HG03196 (cell line): ENCODE data around the gene FXYD2.

Experiments
- ATAC-seq: cut with Tn5 transposase; IDR thresholded peaks from one replicate; pipeline ENCODE4 v1.9.1; 2021; ENCODE audit not compliant: unreplicated experiment

FXYD2 gene

DNA sequence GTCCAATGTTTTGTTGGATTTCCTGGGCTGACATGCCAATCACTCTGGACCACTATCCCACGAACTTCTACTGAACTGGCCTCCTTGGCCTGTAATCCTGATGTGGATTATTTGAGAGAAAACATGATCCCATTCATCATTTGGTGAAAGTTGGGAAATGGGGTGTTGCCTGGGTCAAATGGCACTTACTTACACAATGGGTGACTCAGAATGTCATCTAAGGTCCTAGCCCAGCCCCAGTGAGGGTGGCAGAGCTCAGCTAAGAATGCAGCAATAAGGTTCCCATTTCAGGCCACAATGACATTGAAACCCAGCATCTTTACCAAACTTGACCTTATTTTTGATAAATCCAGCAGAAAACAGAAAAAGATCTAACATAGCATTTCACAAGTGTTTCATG lies 19.5 kb downstream of the FXYD2 start:
- no peak for ATAC-seq

DNA sequence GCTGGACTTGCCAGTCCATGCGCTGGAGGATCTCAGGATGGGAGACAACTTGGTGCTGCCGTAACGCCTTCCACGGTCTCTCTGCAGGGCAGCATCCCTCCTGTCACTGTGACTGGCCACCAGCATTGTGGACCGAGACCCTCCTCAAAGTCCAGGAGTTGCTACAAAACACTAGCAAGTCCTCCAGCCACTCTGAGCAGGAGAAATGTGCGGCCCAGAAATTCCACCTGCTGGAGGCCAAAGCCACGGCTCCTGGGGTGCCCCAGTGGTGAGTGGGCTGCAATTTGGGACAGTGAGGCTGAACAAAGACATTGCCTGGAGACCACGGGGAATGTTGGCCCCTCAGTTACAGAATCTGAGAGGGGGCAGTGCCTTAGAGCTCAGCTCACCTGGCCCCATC lies 20.6 kb downstream of the FXYD2 start:
- no peak for ATAC-seq

DNA sequence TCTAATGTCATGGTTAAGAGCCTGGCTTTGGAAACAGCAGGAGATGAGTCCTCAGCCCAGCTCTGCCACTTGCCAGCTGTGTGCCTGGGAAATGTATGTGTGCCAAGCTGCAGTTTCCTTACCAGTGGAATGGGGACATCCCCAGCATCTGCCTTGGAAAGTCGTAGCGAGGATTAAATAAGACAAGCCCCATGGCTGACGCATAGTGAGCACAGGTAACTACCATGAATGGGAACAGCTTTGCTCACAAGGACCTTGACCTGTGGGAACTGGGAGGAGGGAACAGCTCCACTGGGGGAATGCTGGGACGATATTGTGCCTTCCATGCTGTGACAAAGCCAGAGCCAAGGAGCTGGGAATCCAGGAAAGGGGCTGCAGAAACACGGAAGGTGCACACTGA lies 24.9 kb downstream of the FXYD2 start:
- ATAC-seq, result no peak

DNA sequence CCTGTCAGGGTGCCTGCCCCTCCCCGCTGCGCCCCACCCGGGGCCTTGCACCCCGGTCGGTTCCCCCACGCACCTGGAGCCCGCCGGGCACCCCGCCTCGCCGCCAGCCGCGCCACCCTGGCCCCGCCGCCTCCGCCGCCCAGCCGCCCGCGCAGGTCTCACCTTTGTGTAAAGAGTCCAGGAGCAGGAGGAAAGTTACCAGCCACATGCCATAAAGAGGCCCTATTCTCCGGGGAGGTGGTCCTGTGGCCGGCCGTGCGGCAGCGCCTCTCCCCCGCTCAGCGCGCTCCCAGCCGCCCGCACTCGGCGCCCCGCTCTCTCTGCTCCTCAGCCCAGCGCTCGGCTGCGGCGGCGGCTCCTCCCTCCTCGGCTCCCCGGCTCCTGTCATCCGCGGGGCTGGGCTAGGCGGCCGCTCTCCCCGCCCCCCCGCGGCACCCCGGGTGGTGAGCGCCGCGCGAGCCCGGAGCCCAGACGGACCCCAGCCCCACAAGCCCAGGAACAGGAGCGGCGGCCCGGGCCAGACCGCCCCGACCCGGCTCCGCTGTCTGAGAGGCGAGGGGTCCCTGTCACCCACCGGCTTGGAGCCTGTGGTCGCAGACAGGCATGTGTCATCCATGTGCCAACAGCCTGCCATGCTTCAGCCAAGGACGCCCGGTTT lies 27.5 kb downstream of the FXYD2 start, which contains the start of gene DSCAML1:
TSS of gene DSCAML1 (minus strand) at position 345 of the 658 bp plus-strand sequence. CDS start at position 208, 137 bp downstream.
- no peak for ATAC-seq

DNA sequence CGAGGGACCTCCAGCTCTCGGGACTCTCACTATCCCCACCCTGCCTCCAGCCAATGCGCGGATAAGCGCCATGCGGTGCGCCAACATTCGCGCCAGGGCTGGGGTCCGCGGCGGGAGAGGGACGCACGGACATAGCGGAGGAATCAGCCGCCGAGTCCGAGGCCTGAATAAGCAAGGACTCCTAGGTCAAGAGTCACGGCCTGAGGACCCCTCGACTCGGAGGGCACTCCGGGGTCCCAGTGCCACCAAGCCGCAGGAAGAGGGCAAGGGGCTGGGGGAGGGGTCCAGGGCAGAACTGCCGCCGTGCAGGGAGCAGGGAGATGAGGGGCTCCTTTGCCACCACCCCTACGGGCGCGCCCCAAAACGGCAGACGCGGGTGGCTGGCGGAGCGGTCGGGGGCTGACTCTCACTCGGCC lies 28.1 kb downstream of the FXYD2 start:
- no peak for ATAC-seq

DNA sequence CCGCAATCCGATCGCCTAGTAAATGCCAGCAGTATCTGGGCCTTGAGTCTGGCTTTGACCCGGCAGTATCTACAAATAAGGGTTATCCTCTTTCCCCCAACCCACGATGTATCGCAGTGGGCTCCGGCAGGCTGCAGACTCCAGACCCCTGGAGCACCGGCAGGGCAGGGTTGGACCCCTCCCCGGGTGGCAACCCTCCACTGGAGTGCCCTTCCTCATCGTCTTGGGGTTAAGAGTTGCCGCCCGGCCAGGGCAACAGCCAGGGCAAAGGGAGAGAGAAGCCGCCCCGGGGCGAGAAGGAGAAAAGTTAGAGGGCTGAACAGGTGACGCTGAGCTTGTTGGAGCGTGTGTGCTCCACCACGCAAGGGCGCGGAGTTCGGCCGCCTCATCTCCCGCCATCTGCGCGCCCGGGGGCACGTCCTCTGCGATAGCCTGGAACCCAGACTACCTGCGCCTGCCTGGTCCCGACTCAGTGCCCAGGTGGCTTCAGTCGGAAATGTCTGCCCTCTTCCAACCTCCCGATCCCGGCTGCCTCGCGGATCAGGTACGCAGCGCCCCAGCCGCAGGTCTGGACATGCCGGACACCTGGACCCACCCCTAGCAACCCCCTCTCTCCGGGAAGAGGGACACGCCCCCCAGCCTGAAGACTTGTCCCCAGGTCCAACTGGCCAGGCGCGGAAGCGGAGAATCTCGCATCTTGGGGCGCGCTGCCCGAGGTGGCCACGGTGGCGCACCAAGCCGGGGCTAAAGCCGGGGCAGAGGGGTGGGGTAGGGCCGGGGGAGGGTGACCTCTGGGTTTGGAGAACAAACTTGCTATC lies 28.7 kb downstream of the FXYD2 start:
- no peak for ATAC-seq

DNA sequence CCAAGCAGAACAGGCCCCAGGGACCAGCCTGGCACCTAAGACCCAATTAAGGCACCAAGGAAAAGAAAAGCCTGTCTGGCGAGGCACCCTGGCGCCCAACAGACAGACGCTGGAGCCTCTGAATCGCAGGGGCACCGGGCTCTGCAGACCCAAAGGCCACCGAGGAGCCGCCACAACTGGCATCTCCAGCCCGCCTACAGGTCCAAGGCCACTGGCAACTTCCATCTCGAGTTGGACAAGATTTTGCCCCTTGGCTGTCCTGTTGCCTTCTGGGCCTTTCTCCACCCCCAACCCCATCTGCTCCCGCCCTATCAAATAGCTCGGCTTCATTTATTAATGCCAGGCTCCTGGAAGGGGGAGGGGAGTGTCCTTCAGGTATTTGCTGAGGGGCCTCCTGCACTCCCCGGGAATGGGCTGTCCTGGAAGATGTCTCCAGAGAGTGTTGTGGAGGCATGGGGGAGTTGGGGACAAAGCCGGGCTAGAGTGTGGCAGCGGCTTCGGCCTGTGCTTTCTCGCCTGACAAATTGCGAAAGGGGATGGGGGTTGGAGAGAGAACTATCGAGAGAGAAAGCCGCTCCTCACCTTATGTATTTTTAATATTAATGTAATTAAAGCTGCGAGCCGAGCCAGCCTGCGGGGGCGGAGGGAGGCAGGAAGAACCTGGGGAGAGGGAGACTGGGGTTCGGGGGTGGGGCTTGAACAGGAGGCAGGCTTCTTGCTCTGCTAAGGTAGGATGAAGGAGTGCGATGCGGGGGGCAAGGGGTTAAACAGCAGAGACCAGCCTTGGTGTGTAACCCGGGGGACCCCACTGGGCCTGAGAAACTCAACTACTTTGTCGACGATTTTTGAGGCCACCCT lies 29.5 kb downstream of the FXYD2 start:
- ATAC-seq, result no peak

DNA sequence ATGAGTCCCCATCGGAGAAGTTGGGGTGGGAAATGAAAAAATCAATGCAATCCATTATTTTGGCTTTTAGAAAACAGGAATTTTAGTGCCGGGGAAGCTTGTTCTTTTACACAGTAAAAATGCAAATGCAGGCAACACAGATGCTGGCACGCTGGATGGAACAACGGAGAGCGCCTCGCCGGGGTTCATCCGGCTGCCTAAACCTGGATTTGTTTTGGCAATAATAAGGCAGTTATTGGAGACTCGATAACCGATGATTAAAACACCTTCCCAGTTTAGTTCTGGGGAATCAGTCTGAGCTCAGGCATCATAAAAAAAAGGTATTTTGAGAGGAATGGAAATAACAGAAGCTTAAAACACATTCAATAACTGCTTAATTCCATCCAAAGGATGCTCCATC lies 30.4 kb downstream of the FXYD2 start:
- no peak for ATAC-seq

DNA sequence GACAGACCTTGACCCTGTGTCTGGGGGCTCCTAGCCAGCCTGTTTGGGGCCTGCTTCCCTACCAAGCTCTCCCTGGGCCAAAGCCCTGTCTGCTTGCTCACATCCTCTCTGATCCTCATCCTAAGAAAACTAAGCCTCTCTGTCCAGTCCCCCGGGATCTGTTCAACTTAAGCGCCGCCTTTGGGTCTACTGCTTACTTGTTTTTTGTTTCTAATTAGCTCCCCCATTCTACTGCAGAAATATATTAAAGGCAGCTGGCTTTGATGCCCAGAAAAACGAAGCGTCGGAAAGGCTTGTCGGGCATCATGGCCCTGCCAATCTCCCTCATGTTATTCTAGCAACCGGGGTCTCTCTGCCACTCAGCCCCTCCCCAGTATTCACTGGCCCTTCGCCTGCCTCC lies 31.0 kb downstream of the FXYD2 start:
- no peak for ATAC-seq

DNA sequence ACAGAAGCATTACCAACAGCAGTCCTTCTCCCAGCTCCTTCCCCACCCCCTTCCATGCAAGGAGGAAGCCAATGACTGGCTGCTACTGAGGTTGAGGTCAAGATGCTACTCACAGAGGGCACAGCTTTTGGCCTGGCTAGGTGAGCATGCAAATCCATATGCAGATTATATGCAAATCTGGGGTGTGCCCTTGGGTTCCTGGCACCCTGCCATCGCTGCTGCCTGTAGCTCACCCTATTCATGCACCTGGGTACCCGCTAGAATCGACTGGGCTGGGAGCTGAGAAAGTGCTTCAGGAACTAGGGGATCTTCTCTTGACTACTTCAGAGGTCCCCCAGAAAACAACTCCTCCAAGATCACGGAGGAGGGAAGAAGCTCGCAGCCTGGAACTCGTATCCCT lies 31.6 kb downstream of the FXYD2 start:
- ATAC-seq, result no peak

DNA sequence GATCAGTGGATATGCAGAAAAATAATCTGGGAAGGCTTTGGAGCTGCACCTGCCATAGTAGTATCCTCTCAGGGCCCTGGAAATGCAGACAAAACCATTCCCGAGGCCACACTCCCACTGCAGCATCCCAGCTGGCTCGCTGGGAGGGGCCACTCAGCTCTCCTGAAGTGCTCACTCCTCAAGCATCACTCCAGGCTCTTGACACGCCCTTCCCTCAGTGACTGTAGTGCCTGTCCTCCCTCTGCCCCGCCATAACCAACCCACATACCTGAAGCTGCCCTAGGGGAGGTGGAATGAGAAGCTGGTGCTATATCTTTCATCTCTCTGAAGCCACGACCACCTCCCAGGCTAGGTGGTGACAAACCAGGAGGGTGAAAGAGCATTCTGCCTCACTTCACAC lies 32.3 kb downstream of the FXYD2 start:
- no peak for ATAC-seq

DNA sequence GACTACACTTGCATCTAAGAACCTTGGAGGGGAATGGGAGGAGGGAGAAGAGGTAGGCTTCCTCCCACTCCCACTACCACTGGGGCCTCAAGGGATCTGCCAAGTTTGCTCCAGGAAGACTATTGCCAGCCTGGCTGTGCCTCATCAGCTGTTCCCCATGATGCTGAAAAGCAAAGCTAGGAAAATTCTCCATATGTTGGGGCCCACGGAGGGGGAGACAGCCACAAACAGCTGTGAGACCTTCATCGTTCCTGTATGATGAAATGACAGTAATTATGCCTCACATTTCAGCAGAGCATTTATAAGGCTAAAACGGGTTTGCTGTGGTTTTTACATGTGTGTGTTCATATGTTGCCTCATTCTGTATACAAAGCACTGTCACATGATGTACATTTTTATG lies 34.3 kb downstream of the FXYD2 start:
- ATAC-seq, result no peak

DNA sequence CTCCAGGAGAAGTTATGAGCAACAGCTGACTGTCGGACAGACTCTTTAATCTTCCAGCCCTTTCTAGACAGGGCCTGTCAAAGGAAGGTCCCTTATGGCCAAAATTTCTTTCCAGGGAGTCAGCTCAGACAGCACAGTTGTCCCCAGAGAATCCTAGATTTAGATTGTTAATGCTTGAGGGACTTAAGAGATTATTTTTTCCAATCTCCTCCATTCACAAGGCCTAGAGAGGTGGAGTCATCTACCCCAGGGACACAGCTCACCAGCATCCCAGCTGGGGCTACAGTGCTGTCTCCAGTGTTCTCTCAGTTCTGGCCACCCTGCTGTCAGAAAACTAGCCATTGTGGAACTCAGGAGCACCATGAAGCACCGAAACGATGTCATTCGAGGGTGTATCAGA lies 35.3 kb downstream of the FXYD2 start:
- no peak for ATAC-seq

DNA sequence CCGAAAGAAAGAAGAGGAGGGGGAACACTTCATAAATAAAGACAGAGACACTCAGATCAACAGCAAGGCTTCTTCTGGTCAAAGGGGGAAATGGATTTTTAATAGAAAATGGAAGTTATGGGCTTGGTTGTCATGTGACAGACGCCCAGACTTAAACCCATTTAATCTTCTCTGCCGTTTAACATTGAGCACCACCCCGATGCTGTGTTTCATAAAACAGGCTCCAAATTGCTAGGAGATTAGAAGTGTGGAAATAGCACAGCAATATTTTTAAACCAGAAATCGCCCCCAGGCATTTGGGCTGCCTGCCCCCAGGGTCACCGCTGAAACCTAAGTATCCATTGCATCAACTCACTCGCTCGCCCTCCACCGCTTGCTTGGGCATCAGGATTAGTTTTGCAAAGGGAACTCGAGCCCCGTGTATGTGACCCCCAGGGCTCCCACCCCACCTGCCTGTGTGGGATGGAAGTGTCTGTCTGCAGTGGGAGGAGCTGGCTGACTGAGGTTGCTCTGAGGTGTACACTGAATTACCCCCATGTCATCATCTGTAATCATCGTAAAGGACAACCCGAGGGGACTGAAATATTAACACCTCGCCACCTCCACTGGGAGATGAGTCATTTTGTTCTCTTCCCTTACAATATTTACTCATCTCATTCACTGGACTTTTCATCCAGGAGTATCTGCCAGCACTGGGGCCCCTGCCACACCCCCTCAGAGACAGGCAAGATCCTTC lies 38.2 kb downstream of the FXYD2 start:
- ATAC-seq, result no peak

DNA sequence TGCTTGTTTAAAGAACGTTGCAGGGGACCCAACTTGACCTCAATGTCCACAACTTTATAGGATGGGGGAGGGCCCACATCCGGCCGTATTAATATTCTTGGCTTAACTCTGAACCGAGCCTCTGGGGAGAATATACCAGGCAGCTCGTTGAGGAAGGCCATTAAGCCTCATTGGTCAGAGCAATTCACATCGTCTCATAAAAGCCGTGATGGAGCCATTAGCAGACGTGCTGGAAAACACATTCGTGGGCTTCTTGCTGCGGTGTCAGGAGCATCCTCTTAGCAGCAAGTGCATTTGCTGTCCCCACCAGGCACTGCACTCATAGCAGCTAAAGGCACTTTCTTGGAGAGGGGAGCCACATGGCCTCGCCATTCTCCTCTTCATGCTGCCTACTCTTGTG lies 42.4 kb downstream of the FXYD2 start:
- ATAC-seq, result no peak

DNA sequence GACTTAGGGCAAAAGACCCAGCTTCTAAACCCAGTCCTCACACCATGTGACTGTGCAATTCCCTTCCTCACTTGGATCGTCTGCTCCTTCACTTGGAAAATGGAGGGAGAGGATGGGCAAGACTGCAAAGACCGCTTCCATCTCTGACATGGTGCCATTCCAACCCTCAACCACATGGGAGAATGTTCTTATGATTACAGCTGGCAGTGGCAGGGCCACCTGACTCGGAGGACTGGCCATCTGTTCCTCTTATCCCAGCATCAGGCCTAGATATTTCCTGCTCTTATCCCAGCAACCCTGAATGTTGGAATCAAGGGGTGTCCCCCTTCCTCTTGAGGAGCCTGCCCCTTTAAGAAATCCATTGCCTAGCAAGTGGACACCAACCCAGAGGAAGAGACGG lies 42.9 kb downstream of the FXYD2 start:
- ATAC-seq, result no peak

DNA sequence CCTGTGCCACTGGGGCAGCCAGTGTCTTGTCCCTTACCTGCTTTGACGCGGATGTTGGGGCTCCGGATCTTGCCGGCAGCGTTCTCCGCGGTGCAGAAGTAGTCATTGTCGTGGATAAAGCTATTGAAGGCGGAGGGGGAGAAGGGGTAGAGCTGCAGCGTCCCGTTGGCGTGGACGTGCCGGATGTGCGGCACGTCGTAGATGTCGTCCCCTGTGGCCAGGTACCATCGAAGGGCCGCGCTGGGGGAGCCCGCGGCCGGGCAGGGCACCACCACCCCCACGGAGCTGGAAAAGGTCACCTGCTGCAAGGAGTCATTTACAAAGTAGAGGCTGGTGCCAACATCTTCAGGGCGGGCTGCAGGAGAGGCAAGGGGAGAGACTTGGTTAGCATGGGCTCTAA lies 44.1 kb downstream of the FXYD2 start:
- no peak for ATAC-seq

DNA sequence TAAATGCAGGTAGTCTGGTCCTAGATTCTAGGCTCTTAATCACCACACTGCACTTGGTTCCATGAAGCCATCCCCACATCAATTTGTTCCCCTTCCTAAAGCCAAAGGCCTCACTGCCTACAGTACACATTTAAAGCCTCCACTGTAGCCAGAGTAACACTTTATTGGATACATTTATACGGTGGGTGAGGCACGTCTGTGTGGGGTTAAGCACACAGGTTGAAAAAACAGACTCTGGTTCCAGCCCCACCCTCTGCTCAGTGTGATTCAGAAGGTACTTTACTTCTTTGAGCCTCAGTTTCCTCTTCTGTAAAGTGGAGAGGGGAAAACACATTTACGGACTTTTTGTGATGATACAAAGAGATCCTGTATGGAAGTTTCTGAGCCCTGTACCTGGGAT lies 50.0 kb downstream of the FXYD2 start:
- no peak for ATAC-seq

DNA sequence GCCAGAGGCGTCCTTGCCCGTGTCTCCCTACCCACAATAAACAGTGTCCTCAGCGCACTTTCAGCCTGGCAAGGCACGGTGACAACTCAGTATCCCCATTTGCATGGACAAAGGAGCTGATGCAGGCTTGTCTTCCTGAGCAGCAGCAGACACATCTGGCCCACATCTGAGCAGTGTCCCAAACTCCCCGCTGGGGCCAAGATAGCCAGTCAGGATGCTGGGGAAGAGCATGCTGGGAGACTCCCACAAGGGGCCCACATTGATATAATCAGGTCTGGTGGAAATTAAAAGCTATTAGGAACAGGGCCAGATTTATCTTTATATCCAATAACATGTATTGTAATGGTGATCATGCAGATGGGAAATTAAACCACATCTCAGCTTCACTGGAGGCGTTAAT lies 52.2 kb downstream of the FXYD2 start:
- ATAC-seq, result no peak

DNA sequence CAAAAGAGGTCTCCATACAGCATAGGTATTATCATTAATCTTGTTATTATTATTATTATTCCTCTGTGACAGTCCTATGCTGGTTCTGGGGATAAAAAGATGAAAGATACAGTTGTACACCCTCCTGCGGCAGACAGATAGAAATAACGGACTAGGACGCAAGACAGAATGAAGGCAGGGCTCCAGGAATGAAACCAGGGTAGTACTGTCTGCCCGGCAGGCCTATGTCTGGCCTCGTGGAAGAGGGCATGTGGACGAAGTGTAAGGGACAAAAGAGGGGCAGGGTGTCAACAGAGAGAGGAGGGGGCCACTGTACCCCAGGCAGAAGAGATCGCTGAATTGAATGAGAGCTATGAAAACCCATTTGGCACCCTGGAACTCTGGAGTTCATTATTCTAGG lies 52.7 kb downstream of the FXYD2 start:
- ATAC-seq, result no peak

DNA sequence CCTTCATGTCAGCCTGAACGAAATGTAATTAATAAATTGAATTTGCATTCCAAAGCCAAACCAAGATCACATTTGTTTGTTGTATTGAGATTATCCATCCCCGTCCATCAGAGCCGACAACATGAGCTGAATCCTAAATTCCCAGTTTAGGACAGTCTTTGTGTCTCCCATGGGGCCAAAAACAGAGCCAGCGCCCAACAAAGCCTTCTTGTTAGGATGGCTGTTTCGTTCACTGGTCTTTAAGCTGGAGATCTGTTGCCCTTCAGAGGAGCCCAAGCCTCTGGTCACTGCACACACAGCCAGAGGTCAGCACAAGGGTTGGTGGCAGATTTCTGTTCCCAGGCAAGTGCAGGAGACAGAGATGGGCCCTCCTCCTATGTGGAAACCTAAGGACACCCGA lies 53.3 kb downstream of the FXYD2 start:
- ATAC-seq, result no peak
